GM18951 (cell line): ENCODE results near the gene STN1.

ENCODE experiments used
- POLR2A ChIP-seq: IDR thresholded peaks from 4 replicates; pipeline ENCODE4 v1.6.1; 2011; ENCODE audit warnings: mild to moderate bottlenecking; ENCODE audit not compliant: insufficient read length, insufficient read depth; ENCODE audit errors: extremely low read depth
- in situ Hi-C: fragments of 300-500 bp; cut with MboI; formaldehyde crosslinking; loops from one replicate; pipeline ENCODE4 v1.12.0; 2022; ENCODE audit warnings: low sequenced_read_pairs, mixed read lengths, inconsistent platforms; ENCODE audit not compliant: unreplicated experiment

STN1 gene, protein sequence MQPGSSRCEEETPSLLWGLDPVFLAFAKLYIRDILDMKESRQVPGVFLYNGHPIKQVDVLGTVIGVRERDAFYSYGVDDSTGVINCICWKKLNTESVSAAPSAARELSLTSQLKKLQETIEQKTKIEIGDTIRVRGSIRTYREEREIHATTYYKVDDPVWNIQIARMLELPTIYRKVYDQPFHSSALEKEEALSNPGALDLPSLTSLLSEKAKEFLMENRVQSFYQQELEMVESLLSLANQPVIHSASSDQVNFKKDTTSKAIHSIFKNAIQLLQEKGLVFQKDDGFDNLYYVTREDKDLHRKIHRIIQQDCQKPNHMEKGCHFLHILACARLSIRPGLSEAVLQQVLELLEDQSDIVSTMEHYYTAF

GRCh38 chr10:103918053-103918846, at the start of gene STN1:
TSS of gene STN1 (minus strand) at chr10:103918184. CDS start at chr10:103917594, 590 bp downstream.
- in situ Hi-C loops: no loop called here
- peak; percentile 96 for TF ChIP-seq POLR2A

GRCh38 chr10:103967448-103968071, 49.6 kb upstream of the STN1 start:
- in situ Hi-C loops: no loop called here
- no peak for TF ChIP-seq POLR2A

DNA sequence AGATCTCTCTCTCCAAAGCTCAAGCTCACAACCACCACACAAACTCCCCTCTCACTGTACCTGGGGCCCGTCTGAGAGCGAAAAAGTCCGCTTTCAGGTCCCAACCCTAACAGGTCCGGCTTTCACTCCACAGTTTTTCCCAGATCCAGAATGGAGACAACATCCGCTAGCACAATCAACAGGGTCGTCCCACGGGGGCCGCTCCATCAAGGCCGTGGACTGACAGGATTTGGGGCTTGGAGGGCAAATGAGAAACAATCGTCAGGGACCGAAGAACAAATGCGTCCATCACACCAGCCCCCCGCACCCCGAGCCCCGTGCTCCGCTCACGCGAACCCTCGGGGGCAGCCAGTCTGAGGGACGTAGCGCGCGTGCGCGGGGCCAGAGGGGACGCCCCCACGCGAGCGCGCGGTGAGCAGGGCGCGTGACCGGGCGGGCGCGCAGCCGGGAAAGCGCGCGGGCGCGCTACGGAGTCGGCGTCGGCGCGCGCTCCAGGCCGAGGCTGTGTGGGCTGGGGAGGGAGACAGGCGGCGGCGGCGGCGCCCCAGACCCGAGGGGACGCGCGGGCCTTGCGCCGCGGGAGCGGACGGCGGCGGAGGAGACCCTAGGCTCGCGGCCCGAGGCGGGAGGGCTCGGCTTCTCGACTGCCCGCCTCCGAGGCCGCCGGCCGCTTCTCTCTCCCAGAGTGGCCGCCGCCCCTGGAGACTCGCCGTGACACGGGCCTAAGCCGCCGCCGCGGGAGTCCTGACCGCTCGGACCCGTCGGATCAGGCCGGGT, 48.9 kb upstream of the STN1 start, which contains the start of gene SLK:
TSS of gene SLK (plus strand) at position 470 of the 777 bp plus-strand sequence. CDS start 606 bp downstream, outside the sequence.
- in situ Hi-C loops: no loop called here
- peak; percentile 85 for TF ChIP-seq POLR2A

- TF ChIP-seq POLR2A: no peak
- in situ Hi-C loops: no loop called here
These were observed 42.1 kb upstream of the STN1 start for GRCh38 chr10:103960103-103960502.

- in situ Hi-C loops: no loop called here
- no peak for TF ChIP-seq POLR2A
These were observed 41.0 kb upstream of the STN1 start for GRCh38 chr10:103958996-103959395.

- no peak for TF ChIP-seq POLR2A
- in situ Hi-C loops: no loop called here
These were observed 36.6 kb upstream of the STN1 start for GRCh38 chr10:103954543-103954942.

DNA sequence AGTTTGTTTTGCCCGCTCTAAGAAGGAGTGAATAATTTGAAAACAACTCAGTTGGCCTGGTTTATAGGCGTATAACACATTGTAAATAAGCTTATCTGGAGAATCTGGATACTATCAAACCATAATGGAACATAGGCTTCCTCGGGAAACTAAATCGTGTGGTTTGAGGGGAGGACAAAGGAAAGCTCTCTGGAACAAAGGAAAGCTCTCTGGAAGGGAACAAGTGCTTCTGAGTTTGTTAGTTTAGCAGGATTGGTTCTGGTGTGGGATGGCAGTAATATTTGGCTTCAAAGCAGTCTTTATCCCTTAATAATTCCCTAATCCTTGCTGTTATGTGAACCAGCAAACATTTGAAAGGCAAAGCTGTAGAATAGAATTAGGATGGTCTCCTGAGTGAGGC, 34.0 kb upstream of the STN1 start:
- in situ Hi-C loops: no loop called here

GRCh38 chr10:103951183-103951582, 33.2 kb upstream of the STN1 start:
- no peak for TF ChIP-seq POLR2A

More for the DNA sequence above, 34.0 kb upstream of the STN1 start:
- no peak for TF ChIP-seq POLR2A

GRCh38 chr10:103949728-103950127, 31.7 kb upstream of the STN1 start:
- in situ Hi-C loops: no loop called here
- TF ChIP-seq POLR2A: no peak

More at GRCh38 chr10:103951183-103951582, 33.2 kb upstream of the STN1 start:
- in situ Hi-C loops: no loop called here

GRCh38 chr10:103947799-103948516, 30.0 kb upstream of the STN1 start:
- in situ Hi-C loops: no loop called here

DNA sequence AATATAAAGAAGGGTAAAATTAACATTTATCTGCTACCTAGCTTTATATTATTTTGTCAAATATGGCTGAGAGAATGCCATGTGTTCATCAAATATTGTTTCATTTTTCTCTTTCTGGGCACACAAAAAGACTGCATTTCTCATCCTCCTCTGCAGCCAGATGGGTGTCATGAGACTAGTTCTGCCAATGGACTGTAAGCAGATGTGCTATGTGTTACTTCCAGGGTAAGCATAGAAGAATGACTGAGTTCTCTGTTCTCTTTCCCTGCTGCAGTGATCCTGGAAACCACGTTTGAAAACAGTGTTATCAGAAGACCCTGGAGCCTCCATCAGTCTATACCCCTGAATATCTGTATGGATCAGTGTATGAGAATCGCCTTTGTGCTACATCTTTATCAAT, 24.9 kb upstream of the STN1 start:
- no peak for TF ChIP-seq POLR2A
- in situ Hi-C loops: no loop called here

More at GRCh38 chr10:103947799-103948516, 30.0 kb upstream of the STN1 start:
- no peak for TF ChIP-seq POLR2A

GRCh38 chr10:103941801-103942200, 23.8 kb upstream of the STN1 start:
- in situ Hi-C loops: no loop called here
- no peak for TF ChIP-seq POLR2A

- TF ChIP-seq POLR2A: no peak
- in situ Hi-C loops: no loop called here
These were observed 21.5 kb upstream of the STN1 start for GRCh38 chr10:103939522-103939921.
